K562 (cell line): ENCODE data around the gene YIPF4. TPM values are rescaled to one million over a fixed set of nuclear protein-coding genes. Genes with fewer than 3 reads are reported as not detected.

Experiments
- ARID1B ChIP-seq: fragments of 450-650 bp; IDR thresholded peaks from 2 replicates; pipeline ENCODE4 v1.6.1; 2016; ENCODE audit warnings: antibody characterized with exemption, mild to moderate bottlenecking, inconsistent platforms
- BRD9 ChIP-seq: fragments of 450-650 bp; IDR thresholded peaks from 2 replicates; pipeline ENCODE4 v1.6.1; 2018; ENCODE audit warnings: low read depth; ENCODE audit not compliant: partially characterized antibody
- CGGBP1 ChIP-seq: fragments of 250-450 bp; sonication (Bioruptor Pico); IDR thresholded peaks from 2 replicates; pipeline ENCODE4 v1.9.0; 2021; ENCODE audit warnings: mild to moderate bottlenecking
- CREM ChIP-seq: IDR thresholded peaks from 2 replicates; pipeline ENCODE4 v1.6.1; 2014; ENCODE audit warnings: antibody characterized with exemption, low read depth
- CTBP1 ChIP-seq: fragments of 450-650 bp; IDR thresholded peaks from 2 replicates; pipeline ENCODE4 v1.6.1; 2016; ENCODE audit warnings: borderline replicate concordance
- ERF ChIP-seq: fragments of 450-650 bp; formaldehyde crosslinking; IDR thresholded peaks from 2 replicates; pipeline ENCODE4 v1.4.0; 2020; ENCODE audit warnings: mild to moderate bottlenecking, mixed read lengths
- FOXP4 ChIP-seq: sonication (generic); formaldehyde crosslinking; IDR thresholded peaks from 2 replicates; pipeline ENCODE4 v1.8.0; 2022; ENCODE audit warnings: mild to moderate bottlenecking, missing genetic modification reagents, borderline replicate concordance
- HMGXB4 ChIP-seq: sonication (generic); formaldehyde crosslinking; IDR thresholded peaks from 2 replicates; pipeline ENCODE4 v1.8.1; 2023; ENCODE audit warnings: mild to moderate bottlenecking, missing genetic modification reagents
- IFI16 ChIP-seq: fragments of 250-450 bp; sonication (Bioruptor Pico); IDR thresholded peaks from 2 replicates; pipeline ENCODE4 v2.1.2; 2022; ENCODE audit warnings: mild to moderate bottlenecking, inconsistent platforms
- MAFF ChIP-seq: IDR thresholded peaks from 2 replicates; pipeline ENCODE4 v1.6.1; 2012; ENCODE audit warnings: low read length, improper control_type of control experiment
- MIER1 ChIP-seq: fragments of 450-650 bp; IDR thresholded peaks from 2 replicates; pipeline ENCODE4 v1.6.1; 2016; ENCODE audit warnings: antibody characterized with exemption, mild to moderate bottlenecking, low read depth
- MYNN ChIP-seq, 2 experiments: sonication (generic); formaldehyde crosslinking in 1 of 2; IDR thresholded peaks; 2 replicates each; pipeline versions ENCODE4 v1.5.0 to v1.6.1; 2016 to 2020; ENCODE audit warnings: antibody characterized with exemption in 1 of 2, missing genetic modification reagents in 1 of 2
- RAD51 ChIP-seq: fragments of 450-650 bp; IDR thresholded peaks from 2 replicates; pipeline ENCODE4 v1.7.1; 2016; ENCODE audit warnings: low read depth, mild to moderate bottlenecking, borderline replicate concordance
- RERE ChIP-seq: sonication (generic); formaldehyde crosslinking; IDR thresholded peaks from 2 replicates; pipeline ENCODE4 v1.8.0; 2023; ENCODE audit warnings: missing genetic modification reagents, mild to moderate bottlenecking, borderline replicate concordance
- TARDBP ChIP-seq: fragments of 450-650 bp; IDR thresholded peaks from 2 replicates; pipeline ENCODE4 v1.6.1; 2016
- TCF3 ChIP-seq: sonication (generic); formaldehyde crosslinking; IDR thresholded peaks from 2 replicates; pipeline ENCODE4 v1.4.0; 2020; ENCODE audit warnings: mild to moderate bottlenecking, missing genetic modification reagents
- ZNF274 ChIP-seq: IDR thresholded peaks from 2 replicates; pipeline ENCODE4 v1.6.1; 2011; ENCODE audit warnings: low read depth, mild to moderate bottlenecking, low read length, moderate library complexity, borderline replicate concordance
- ZNF354B ChIP-seq: fragments of 250-450 bp; sonication (Bioruptor Pico); IDR thresholded peaks from 2 replicates; pipeline ENCODE4 v1.4.0; 2020
- ZNF717 ChIP-seq: fragments of 250-450 bp; sonication (Bioruptor Pico); IDR thresholded peaks from 2 replicates; pipeline ENCODE4 v1.5.0; 2021
- ZNF75A ChIP-seq: fragments of 450-650 bp; formaldehyde crosslinking; IDR thresholded peaks from 2 replicates; pipeline ENCODE4 v1.4.0; 2020; ENCODE audit warnings: mild to moderate bottlenecking
- polyA plus RNA-seq, 8 experiments: library from polyadenylated mRNA; depleted of rRNA in 4 of 8; stranded (reverse) in 5 of 8; unstranded in 3 of 8; fragments of >200 nt; fragmentation: Nextera tagmentation in 2 of 8; fragmentation: Illumina TruSeq in 1 of 8; extraction: Ambion mirVana in 2 of 8; extraction: Trizol in 1 of 8; gene quantifications; 2 replicates each; pipeline versions ENCODE4 v1.2.1 to v1.2.3, GENCODE V29; 2011 to 2014; ENCODE audit warnings: inconsistent platforms in 1 of 8, missing spikeins in 1 of 8
- total RNA-seq, 7 experiments: library from RNA; depleted of rRNA in 6 of 7; stranded (reverse); fragments of >200 nt in 6 of 7; fragmentation: Illumina TruSeq in 2 of 7; extraction: Trizol in 2 of 7; gene quantifications; 2 replicates each; pipeline versions ENCODE4 v1.2.1 to v1.2.3, GENCODE V29; 2011 to 2021; ENCODE audit warnings: low replicate concordance in 1 of 7
- TF ChIP-seq, protein P1 (sequence below): sonication (generic); formaldehyde crosslinking; IDR thresholded peaks from 2 replicates; pipeline ENCODE4 v1.8.0; 2023; ENCODE audit warnings: mild to moderate bottlenecking, missing genetic modification reagents

Gene YIPF4
- total and polyA plus RNA-seq, 9 of the 15 experiments (the other 6 are each of a cell fraction or from before 2014, with no cell fraction given), result 4.9 to 46.9 (median 17.5) TPM

DNA sequence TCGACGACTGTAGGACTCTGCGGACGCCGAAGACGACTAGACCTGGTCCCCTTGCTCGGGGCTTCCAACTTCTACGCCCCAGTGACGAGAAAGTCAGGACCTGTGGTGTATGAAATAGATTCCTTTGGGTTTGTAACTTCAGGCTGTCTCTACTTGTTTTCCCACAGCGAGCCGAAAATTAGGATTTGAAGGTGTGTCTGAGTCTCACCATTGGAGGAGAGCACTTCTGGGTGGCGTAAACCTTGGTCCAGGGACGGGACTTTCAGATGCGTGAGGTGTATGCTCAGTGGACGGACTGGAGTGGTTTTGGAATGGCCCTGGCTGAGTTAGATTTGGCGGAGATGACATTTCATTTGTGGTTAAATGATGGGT is 80.4 kb downstream of the YIPF4 start (continued):
- TF ChIP-seq MYNN (IDR thresholded peaks at IDR 0.05) (no peak), MYNN (CRISPR knock-in tag; IDR thresholded peaks at IDR 0.05) (no peak), TARDBP (no peak), ZNF274 (no peak), ARID1B (no peak), CTBP1 (no peak), ZNF717 (no peak), CGGBP1 (no peak), ERF (CRISPR knock-in tag) (no peak), ZNF354B (CRISPR knock-in tag) (no peak), ZNF75A (CRISPR knock-in tag) (no peak), MAFF (no peak), MIER1 (no peak), HMGXB4 (CRISPR knock-in tag) (no peak), RAD51 (no peak), IFI16 (CRISPR knock-in tag) (no peak), CREM (no peak), RERE (CRISPR knock-in tag) (no peak), BRD9 (peak; percentile 26), FOXP4 (CRISPR knock-in tag) (no peak), TCF3 (no peak)
- TF ChIP-seq, protein P1, sequence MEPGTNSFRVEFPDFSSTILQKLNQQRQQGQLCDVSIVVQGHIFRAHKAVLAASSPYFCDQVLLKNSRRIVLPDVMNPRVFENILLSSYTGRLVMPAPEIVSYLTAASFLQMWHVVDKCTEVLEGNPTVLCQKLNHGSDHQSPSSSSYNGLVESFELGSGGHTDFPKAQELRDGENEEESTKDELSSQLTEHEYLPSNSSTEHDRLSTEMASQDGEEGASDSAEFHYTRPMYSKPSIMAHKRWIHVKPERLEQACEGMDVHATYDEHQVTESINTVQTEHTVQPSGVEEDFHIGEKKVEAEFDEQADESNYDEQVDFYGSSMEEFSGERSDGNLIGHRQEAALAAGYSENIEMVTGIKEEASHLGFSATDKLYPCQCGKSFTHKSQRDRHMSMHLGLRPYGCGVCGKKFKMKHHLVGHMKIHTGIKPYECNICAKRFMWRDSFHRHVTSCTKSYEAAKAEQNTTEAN (CRISPR knock-in tag), result no peak
